H9 (cell line): ENCODE measurements around the gene TSPEAR. TPM values are rescaled to one million over a fixed set of nuclear protein-coding genes. Genes with fewer than 3 reads are reported as not detected.
A peak's percentile ranks its signal among the peaks of the same experiment; 100 is the strongest.

Experiments used
- DNase-seq: peaks from one replicate; pipeline ENCODE4 v3.0.0-alpha.2; 2017
- H2AFZ ChIP-seq: one replicate; pipeline ENCODE4 v1.6.1; 2013; ENCODE audit warnings: mild to moderate bottlenecking, low read length, control low read depth, moderate library complexity
- H2AK5ac ChIP-seq: 2 replicates; pipeline ENCODE4 v1.6.1; 2013; ENCODE audit warnings: low read length, control low read depth, mixed read lengths; ENCODE audit not compliant: insufficient read length
- H2BK120ac ChIP-seq: one replicate; pipeline ENCODE4 v1.6.1; 2013; ENCODE audit warnings: low read depth, mild to moderate bottlenecking, low read length, control low read depth, inconsistent platforms; ENCODE audit not compliant: poor library complexity, severe bottlenecking
- H2BK12ac ChIP-seq: 2 replicates; pipeline ENCODE4 v1.6.1; 2013; ENCODE audit warnings: low read length, control low read depth, mixed read lengths, low read depth; ENCODE audit not compliant: insufficient read length
- H2BK15ac ChIP-seq: 2 replicates; pipeline ENCODE4 v1.6.1; 2013; ENCODE audit warnings: low read depth, low read length, control low read depth
- H2BK20ac ChIP-seq: one replicate; pipeline ENCODE4 v1.6.1; 2013; ENCODE audit warnings: low read depth, mild to moderate bottlenecking, low read length, control low read depth, inconsistent platforms; ENCODE audit not compliant: poor library complexity, severe bottlenecking
- H2BK5ac ChIP-seq: 2 replicates; pipeline ENCODE4 v1.6.1; 2013; ENCODE audit warnings: low read length, control low read depth, mixed read lengths; ENCODE audit not compliant: insufficient read length
- H3K14ac ChIP-seq: 2 replicates; pipeline ENCODE4 v1.6.1; 2013; ENCODE audit warnings: low read length, control low read depth; ENCODE audit not compliant: insufficient read depth
- H3K18ac ChIP-seq: 2 replicates; pipeline ENCODE4 v1.6.1; 2013; ENCODE audit warnings: low read depth, mild to moderate bottlenecking, mixed read lengths, low read length, control low read depth; ENCODE audit not compliant: insufficient read length
- H3K23ac ChIP-seq: 2 replicates; pipeline ENCODE4 v1.6.1; 2013; ENCODE audit warnings: low read length, control low read depth, mixed read lengths, low read depth; ENCODE audit not compliant: insufficient read length
- H3K23me2 ChIP-seq: 2 replicates; pipeline ENCODE4 v1.6.1; 2013; ENCODE audit warnings: low read depth, mild to moderate bottlenecking, mixed read lengths, low read length, control low read depth; ENCODE audit not compliant: insufficient read length, poor library complexity, severe bottlenecking
- H3K27ac ChIP-seq: 2 replicates; pipeline ENCODE4 v1.5.1; 2013; ENCODE audit warnings: low read length, control low read depth, mixed read lengths, low read depth; ENCODE audit not compliant: insufficient read length
- H3K27me3 ChIP-seq: 2 replicates; pipeline ENCODE4 v1.6.1; 2013; ENCODE audit warnings: low read length, control low read depth, inconsistent platforms; ENCODE audit not compliant: insufficient read depth
- H3K4ac ChIP-seq: 2 replicates; pipeline ENCODE4 v1.6.1; 2013; ENCODE audit warnings: low read depth, mild to moderate bottlenecking, control low read depth, inconsistent platforms, low read length, moderate library complexity
- H3K4me1 ChIP-seq: 2 replicates; pipeline ENCODE4 v1.6.1; 2013; ENCODE audit warnings: low read length, control low read depth, inconsistent platforms; ENCODE audit not compliant: insufficient read depth
- H3K4me2 ChIP-seq: 2 replicates; pipeline ENCODE4 v1.6.1; 2013; ENCODE audit warnings: low read length, control low read depth, mixed read lengths; ENCODE audit not compliant: insufficient read length, insufficient read depth
- H3K56ac ChIP-seq: 2 replicates; pipeline ENCODE4 v1.6.1; 2013; ENCODE audit warnings: low read depth, mild to moderate bottlenecking, mixed read lengths, low read length, control low read depth; ENCODE audit not compliant: insufficient read length
- H3K79me1 ChIP-seq: 2 replicates; pipeline ENCODE4 v1.6.1; 2013; ENCODE audit warnings: low read depth, mild to moderate bottlenecking, moderate library complexity, low read length, control low read depth, inconsistent platforms; ENCODE audit not compliant: insufficient read depth, poor library complexity, severe bottlenecking
- H3K79me2 ChIP-seq: 2 replicates; pipeline ENCODE4 v1.6.1; 2013; ENCODE audit warnings: low read length, control low read depth, inconsistent platforms; ENCODE audit not compliant: insufficient read depth
- H3K9ac ChIP-seq: 2 replicates; pipeline ENCODE4 v1.6.1; 2013; ENCODE audit warnings: low read length, control low read depth, mixed read lengths; ENCODE audit not compliant: insufficient read length; ENCODE audit errors: extremely low read depth
- H3K9me3 ChIP-seq: one replicate; pipeline ENCODE4 v1.6.1; 2013; ENCODE audit warnings: low read depth, low read length, inconsistent platforms; ENCODE audit not compliant: control insufficient read depth
- H3T11ph ChIP-seq: one replicate; pipeline ENCODE4 v1.6.1; 2013; ENCODE audit warnings: mild to moderate bottlenecking, low read length, control low read depth, inconsistent platforms
- H4K20me1 ChIP-seq: one replicate; pipeline ENCODE4 v1.6.1; 2013; ENCODE audit not compliant: control insufficient read depth, insufficient read length, insufficient read depth
- H4K5ac ChIP-seq: 2 replicates; pipeline ENCODE4 v1.6.1; 2013; ENCODE audit warnings: low read depth, mild to moderate bottlenecking, mixed read lengths, low read length, control low read depth; ENCODE audit not compliant: insufficient read length
- H4K8ac ChIP-seq: replicated peaks from 2 replicates; pipeline ENCODE4 v1.6.1; 2013; ENCODE audit warnings: low read length, control low read depth, mixed read lengths, low read depth; ENCODE audit not compliant: insufficient read length
- H4K91ac ChIP-seq: 2 replicates; pipeline ENCODE4 v1.6.1; 2013; ENCODE audit warnings: low read depth, mild to moderate bottlenecking, moderate library complexity, mixed read lengths, low read length, control low read depth; ENCODE audit not compliant: insufficient read length
- H3K27ac Mint-ChIP-seq, 3 experiments: 2 replicates in 2 of 3; 3 replicates in 1 of 3; pipeline ENCODE4 v1.8.0; 2020 to 2021; ENCODE audit warnings: mixed read lengths in 3 of 3, mild to moderate bottlenecking in 1 of 3, moderate library complexity in 1 of 3
- H3K27me3 Mint-ChIP-seq: 2 replicates; pipeline ENCODE4 v1.8.0; 2021; ENCODE audit warnings: low read depth, mild to moderate bottlenecking, moderate library complexity, mixed read lengths
- H3K36me3 Mint-ChIP-seq, 3 experiments: 2 replicates in 2 of 3; 3 replicates in 1 of 3; pipeline ENCODE4 v1.8.0; 2020 to 2021; ENCODE audit warnings: low read depth in 3 of 3, mixed read lengths in 3 of 3; ENCODE audit not compliant: insufficient read depth in 1 of 3
- H3K4me1 Mint-ChIP-seq, 2 experiments: 2 replicates each; pipeline ENCODE4 v1.8.0; 2020; ENCODE audit warnings: mixed read lengths in 2 of 2
- H3K4me3 Mint-ChIP-seq, 2 experiments: 2 replicates in 1 of 2; 3 replicates in 1 of 2; pipeline ENCODE4 v1.8.0; 2020 to 2021; ENCODE audit warnings: mild to moderate bottlenecking in 2 of 2, mixed read lengths in 2 of 2, moderate library complexity in 1 of 2
- H3K9me3 Mint-ChIP-seq, 2 experiments: 2 replicates in 1 of 2; 3 replicates in 1 of 2; pipeline ENCODE4 v1.8.0; 2020; ENCODE audit warnings: mild to moderate bottlenecking in 2 of 2, mixed read lengths in 2 of 2, moderate library complexity in 1 of 2
- WGBS: extraction: QIAGEN DNeasy Blood & Tissue Kit; methylation state at CpG from one replicate; pipeline ENCODE4 v1.1.7; 2013; ENCODE audit warnings: missing lambda C conversion rate, low lambda C conversion rate, mixed read lengths; ENCODE audit not compliant: insufficient read length; ENCODE audit errors: extremely low coverage; 5-methylcytosine and 5-hydroxymethylcytosine counted together
- total RNA-seq: library from RNA; stranded (reverse); gene quantifications from 2 replicates; pipeline ENCODE4 v1.2.1, GENCODE V29; 2021
- TF ChIP-seq, protein P1 (sequence below): fragments of 200-600 bp; sonication (generic); conservative IDR thresholded peaks from 3 replicates; pipeline ENCODE4 v1.8.0; 2021; ENCODE audit warnings: antibody characterized with exemption, mild to moderate bottlenecking

TSPEAR gene
- total RNA-seq, 1 experiment from 2014 or later = 1.3 TPM

DNA sequence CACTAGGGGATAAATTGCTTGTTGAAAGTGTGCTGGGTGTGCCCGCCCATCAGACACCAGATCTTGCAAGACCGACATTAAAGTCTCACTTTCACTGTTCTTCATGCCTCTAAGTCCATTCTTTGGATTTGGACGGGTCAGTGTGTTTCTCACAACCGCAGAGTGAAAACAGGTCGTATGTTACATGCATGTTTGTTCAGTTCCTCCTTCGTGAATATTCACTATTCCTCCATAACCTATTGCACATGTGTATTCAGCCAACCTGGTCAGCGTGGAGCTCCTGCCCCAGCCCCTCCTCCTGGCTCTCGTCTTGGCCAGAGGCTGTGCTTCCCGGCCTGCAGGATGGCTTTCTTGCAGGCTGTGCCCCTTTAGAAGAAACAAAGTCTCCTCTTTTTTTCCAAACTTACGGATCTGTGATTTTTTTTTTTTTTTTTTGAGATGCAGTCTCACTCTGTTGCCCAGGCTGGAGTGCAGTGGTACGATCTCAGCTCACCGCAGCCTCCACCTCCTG is 116.9 kb downstream of the TSPEAR start:
- H3K4ac ChIP-seq = no peak overlapping the region
- no peak overlapping the region for H2BK120ac ChIP-seq
- no peak overlapping the region for H3K9ac ChIP-seq
- Mint-ChIP-seq H3K27me3 (no peaks in the 10 kb centered on the region; the same call in none of the 2 replicates), H3K27ac (peak overlapping the region in 1 of 3 experiments; percentile 60; a peak in 1 of 7 replicates), H3K4me3 (no peak overlapping the region), H3K4me1 (peaks cover 48 to 49% of the 10 kb centered on the region in 2 experiments), H3K9me3 (no peaks in the 10 kb centered on the region; a peak in 2 of 5 replicates), H3K36me3 (0 out of 7 replicates have a peak, but pooled peaks cover 0 to 4% (median 0%) of the 10 kb centered on the region in 3 experiments)
- H3K4me2 ChIP-seq = no peak overlapping the region
- no peak overlapping the region for H2BK15ac ChIP-seq
- no peaks in the 10 kb centered on the region for H3K27me3 ChIP-seq
- H3K79me1 ChIP-seq = no peaks in the 10 kb centered on the region
- H3K4me1 ChIP-seq = no peaks in the 10 kb centered on the region; the same call in 1 of the 2 replicates
- no peak overlapping the region for H4K8ac ChIP-seq
- H3K23ac ChIP-seq = no peak overlapping the region
- no peaks in the 10 kb centered on the region for H3K23me2 ChIP-seq
- no peaks in the 10 kb centered on the region for H3K79me2 ChIP-seq
- no peak overlapping the region for H2BK12ac ChIP-seq
- H4K20me1 ChIP-seq = no peaks in the 10 kb centered on the region
- no peak overlapping the region for H3T11ph ChIP-seq
- H3K9me3 ChIP-seq = no peaks in the 10 kb centered on the region
- H3K18ac ChIP-seq = no peak overlapping the region
- H4K5ac ChIP-seq = no peak overlapping the region
- peak; percentile 24 for DNase-seq
- no peak overlapping the region for H2BK5ac ChIP-seq
- no peak overlapping the region for H2BK20ac ChIP-seq
- no peak overlapping the region for H3K14ac ChIP-seq
- H3K56ac ChIP-seq = no peak overlapping the region
- no peak overlapping the region for H4K91ac ChIP-seq
- no peak overlapping the region for H2AFZ ChIP-seq
- TF ChIP-seq, protein P1, sequence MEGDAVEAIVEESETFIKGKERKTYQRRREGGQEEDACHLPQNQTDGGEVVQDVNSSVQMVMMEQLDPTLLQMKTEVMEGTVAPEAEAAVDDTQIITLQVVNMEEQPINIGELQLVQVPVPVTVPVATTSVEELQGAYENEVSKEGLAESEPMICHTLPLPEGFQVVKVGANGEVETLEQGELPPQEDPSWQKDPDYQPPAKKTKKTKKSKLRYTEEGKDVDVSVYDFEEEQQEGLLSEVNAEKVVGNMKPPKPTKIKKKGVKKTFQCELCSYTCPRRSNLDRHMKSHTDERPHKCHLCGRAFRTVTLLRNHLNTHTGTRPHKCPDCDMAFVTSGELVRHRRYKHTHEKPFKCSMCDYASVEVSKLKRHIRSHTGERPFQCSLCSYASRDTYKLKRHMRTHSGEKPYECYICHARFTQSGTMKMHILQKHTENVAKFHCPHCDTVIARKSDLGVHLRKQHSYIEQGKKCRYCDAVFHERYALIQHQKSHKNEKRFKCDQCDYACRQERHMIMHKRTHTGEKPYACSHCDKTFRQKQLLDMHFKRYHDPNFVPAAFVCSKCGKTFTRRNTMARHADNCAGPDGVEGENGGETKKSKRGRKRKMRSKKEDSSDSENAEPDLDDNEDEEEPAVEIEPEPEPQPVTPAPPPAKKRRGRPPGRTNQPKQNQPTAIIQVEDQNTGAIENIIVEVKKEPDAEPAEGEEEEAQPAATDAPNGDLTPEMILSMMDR = no peak
- no peak overlapping the region for H3K27ac ChIP-seq
- H2AK5ac ChIP-seq = no peak overlapping the region
- whole genome bisulfite sequencing = no CpG with 5 or more reads among the region's 12 CpGs
